ENCODE measurements around the gene FAM120AOS.
"Not testable (repeated sequence)": the region's sequence is repeated elsewhere in the genome, so short reads cannot be mapped to it uniquely, and the experiment has no call there.

FAM120AOS gene

GRCh38 chr9:93467062-93467416 lies 13.7 kb upstream of the FAM120AOS start:
- DNase-seq (ENCODE audit: low read depth), result no peak

- no peak for DNase-seq (ENCODE audit: low read depth)
These were observed 13.2 kb upstream of the FAM120AOS start for GRCh38 chr9:93466416-93467061.

GRCh38 chr9:93465855-93466254 lies 12.5 kb upstream of the FAM120AOS start:
- DNase-seq (ENCODE audit: low read depth), result no peak

GRCh38 chr9:93464876-93465275 lies 11.5 kb upstream of the FAM120AOS start:
- no peak for DNase-seq (ENCODE audit: low read depth)

- DNase-seq (ENCODE audit: low read depth), result no peak
These were observed 11.0 kb upstream of the FAM120AOS start for GRCh38 chr9:93464395-93464794.

- DNase-seq (ENCODE audit: low read depth), result no peak
These were observed 10.4 kb upstream of the FAM120AOS start for GRCh38 chr9:93463638-93464248.

- DNase-seq (ENCODE audit: low read depth), result no peak
These were observed 8.4 kb upstream of the FAM120AOS start for GRCh38 chr9:93461821-93462220.

- no peak for DNase-seq (ENCODE audit: low read depth)
These were observed 8.0 kb upstream of the FAM120AOS start for GRCh38 chr9:93461414-93461743.

GRCh38 chr9:93460689-93461413 lies 7.5 kb upstream of the FAM120AOS start:
- DNase-seq (ENCODE audit: low read depth), result no peak

- no peak for DNase-seq (ENCODE audit: low read depth)
These were observed 6.1 kb upstream of the FAM120AOS start for GRCh38 chr9:93459432-93459847.

- no peak for DNase-seq (ENCODE audit: low read depth)
These were observed 5.3 kb upstream of the FAM120AOS start for GRCh38 chr9:93458712-93459111.

GRCh38 chr9:93457006-93457405 lies 3.6 kb upstream of the FAM120AOS start:
- no peak for DNase-seq (ENCODE audit: low read depth)

GRCh38 chr9:93456504-93456903 lies 3.1 kb upstream of the FAM120AOS start:
- DNase-seq (ENCODE audit: low read depth), result no peak

GRCh38 chr9:93456022-93456421 lies 2.6 kb upstream of the FAM120AOS start:
- DNase-seq (ENCODE audit: low read depth), result no peak

- DNase-seq (ENCODE audit: low read depth), result no peak
These were observed 703 bp downstream of the FAM120AOS start for GRCh38 chr9:93452710-93453046.

- no peak for DNase-seq (ENCODE audit: low read depth)
These were observed 1.3 kb downstream of the FAM120AOS start for GRCh38 chr9:93451849-93452709.

- peak; percentile 42 for DNase-seq (ENCODE audit: low read depth)
These were observed 2.2 kb downstream of the FAM120AOS start, which contains the start of gene FAM120A for GRCh38 chr9:93450945-93451815. Gene FAM120A, plus strand, starts transcription at chr9:93451685. Its CDS starts 231 bp downstream, at chr9:93451916.

GRCh38 chr9:93447655-93448054 lies 5.7 kb downstream of the FAM120AOS start:
- DNase-seq (ENCODE audit: low read depth), result no peak

- DNase-seq (ENCODE audit: low read depth), result no peak
These were observed 7.3 kb downstream of the FAM120AOS start for GRCh38 chr9:93446073-93446472.

- DNase-seq (ENCODE audit: low read depth), result no peak
These were observed 12.3 kb downstream of the FAM120AOS start for GRCh38 chr9:93440896-93441580.

- DNase-seq (ENCODE audit: low read depth), result not testable (repeated sequence)
These were observed 14.1 kb downstream of the FAM120AOS start for GRCh38 chr9:93439301-93439700.
